Measurements from ENCODE around the gene GNAQ. TPM values are rescaled to one million over a fixed set of nuclear protein-coding genes. Genes with fewer than 3 reads are reported as not detected.

The GNAQ gene
- polyA plus RNA-seq, 1 of the 3 experiments (the other 2 are of a cell fraction): 20.9 TPM

DNA sequence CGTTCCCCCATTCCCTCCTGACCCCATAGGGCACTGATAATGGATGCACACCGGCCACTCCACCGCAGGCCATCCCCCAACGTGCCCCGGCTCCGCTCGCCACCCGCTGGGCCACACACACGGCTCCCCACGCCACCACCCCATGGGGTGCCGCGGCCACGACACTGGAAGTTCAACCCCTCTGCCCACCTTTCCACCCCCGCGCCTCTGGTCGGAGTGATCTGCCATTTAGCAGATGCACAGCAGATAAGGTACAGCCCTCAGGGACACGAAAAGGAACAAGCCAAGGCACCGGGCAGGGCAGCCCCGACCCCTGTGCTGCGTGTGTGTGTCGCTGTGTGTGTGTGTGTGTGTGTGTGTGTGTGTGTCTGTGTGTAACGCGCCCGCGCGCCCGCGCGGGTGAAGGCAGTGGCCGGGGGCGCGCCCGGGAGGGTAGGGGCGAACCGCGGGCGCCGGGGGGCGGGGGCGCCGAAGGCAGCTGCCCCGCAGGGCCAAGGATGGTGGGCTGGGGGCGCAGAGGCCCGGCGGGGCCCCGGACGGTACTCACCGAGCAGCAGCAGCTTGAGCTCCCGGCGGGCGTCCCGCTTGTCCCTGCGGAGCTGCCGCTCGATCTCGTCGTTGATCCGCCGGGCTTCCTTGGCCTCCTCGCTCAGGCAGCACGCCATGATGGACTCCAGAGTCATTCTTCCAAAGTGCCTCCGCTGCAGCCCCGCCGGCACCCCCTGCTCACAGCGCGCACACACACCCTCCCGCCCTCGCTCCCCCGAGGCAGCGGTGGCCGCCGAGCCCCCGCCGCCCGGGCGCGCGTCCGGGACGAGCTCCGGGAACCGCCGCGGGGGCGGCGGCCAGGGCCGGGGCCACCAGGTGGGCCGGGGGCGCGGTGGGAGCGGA, 813 bp downstream of the GNAQ start:
- H3K27ac ChIP-seq (ENCODE audit: low read depth in 2 of 2, low read length in 1 of 2): peak overlapping the region; percentile 63 to 90; a peak in 3 of 4 replicates
- CTCF ChIA-PET: interaction anchor here (0.6 to 1.3 kb wide), 3 partner anchors 27 to 134 kb away, joined by 3 to 5 read pairs (median 3); no protein-coding TSS in a partner anchor
- 0% methylated on average over 20 of the region's 91 CpGs for WGBS (ENCODE audit: low lambda C conversion rate)
- TF ChIP-seq MEF2A (IDR thresholded peaks at IDR 0.05; ENCODE audit: borderline replicate concordance, low read depth) (no peak), FOXJ3 (CRISPR knock-in tag; IDR thresholded peaks at IDR 0.05) (peak; percentile 64; the same call in 1 of the 2 replicates), IRF3 (IDR thresholded peaks at IDR 0.05; ENCODE audit: low read depth, low read length) (no peak), SIN3A (IDR thresholded peaks at IDR 0.05; ENCODE audit: borderline replicate concordance, low read depth, low read length) (no peak), RXRA (IDR thresholded peaks at IDR 0.05; ENCODE audit: borderline replicate concordance, low read depth) (no peak), TCF12 (IDR thresholded peaks at IDR 0.05) (no peak), REST (IDR thresholded peaks at IDR 0.05; ENCODE audit: low read depth, low read length) (no peak), SMC3 (IDR thresholded peaks at IDR 0.05; ENCODE audit: low read depth, low read length) (no peak), CHD2 (IDR thresholded peaks at IDR 0.05; ENCODE audit: low read length, partially characterized antibody) (no peak), FOXM1 (IDR thresholded peaks at IDR 0.05; ENCODE audit: low read depth) (no peak), GATA2 (CRISPR knock-in tag; IDR thresholded peaks at IDR 0.05) (peak; percentile 92), EZH2phosphoT487 (IDR thresholded peaks at IDR 0.05; ENCODE audit: borderline replicate concordance, low read depth) (no peak), NFIC (IDR thresholded peaks at IDR 0.05; ENCODE audit: borderline replicate concordance) (no peak), RAD21 (IDR thresholded peaks at IDR 0.05; ENCODE audit: low read length) (peak; percentile 1; the same call in 1 of the 2 replicates), RCOR1 (IDR thresholded peaks at IDR 0.05; ENCODE audit: low read length) (no peak; the same call in 1 of the 2 replicates)
- TF ChIP-seq, protein P1, sequence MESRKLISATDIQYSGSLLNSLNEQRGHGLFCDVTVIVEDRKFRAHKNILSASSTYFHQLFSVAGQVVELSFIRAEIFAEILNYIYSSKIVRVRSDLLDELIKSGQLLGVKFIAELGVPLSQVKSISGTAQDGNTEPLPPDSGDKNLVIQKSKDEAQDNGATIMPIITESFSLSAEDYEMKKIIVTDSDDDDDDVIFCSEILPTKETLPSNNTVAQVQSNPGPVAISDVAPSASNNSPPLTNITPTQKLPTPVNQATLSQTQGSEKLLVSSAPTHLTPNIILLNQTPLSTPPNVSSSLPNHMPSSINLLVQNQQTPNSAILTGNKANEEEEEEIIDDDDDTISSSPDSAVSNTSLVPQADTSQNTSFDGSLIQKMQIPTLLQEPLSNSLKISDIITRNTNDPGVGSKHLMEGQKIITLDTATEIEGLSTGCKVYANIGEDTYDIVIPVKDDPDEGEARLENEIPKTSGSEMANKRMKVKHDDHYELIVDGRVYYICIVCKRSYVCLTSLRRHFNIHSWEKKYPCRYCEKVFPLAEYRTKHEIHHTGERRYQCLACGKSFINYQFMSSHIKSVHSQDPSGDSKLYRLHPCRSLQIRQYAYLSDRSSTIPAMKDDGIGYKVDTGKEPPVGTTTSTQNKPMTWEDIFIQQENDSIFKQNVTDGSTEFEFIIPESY (IDR thresholded peaks at IDR 0.05; ENCODE audit: borderline replicate concordance, low read depth): no peak
- TF ChIP-seq, protein P2, sequence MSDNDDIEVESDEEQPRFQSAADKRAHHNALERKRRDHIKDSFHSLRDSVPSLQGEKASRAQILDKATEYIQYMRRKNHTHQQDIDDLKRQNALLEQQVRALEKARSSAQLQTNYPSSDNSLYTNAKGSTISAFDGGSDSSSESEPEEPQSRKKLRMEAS (IDR thresholded peaks at IDR 0.05; ENCODE audit: low read depth): no peak
- TF ChIP-seq, protein P3, sequence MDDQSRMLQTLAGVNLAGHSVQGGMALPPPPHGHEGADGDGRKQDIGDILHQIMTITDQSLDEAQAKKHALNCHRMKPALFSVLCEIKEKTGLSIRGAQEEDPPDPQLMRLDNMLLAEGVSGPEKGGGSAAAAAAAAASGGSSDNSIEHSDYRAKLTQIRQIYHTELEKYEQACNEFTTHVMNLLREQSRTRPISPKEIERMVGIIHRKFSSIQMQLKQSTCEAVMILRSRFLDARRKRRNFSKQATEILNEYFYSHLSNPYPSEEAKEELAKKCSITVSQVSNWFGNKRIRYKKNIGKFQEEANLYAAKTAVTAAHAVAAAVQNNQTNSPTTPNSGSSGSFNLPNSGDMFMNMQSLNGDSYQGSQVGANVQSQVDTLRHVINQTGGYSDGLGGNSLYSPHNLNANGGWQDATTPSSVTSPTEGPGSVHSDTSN (IDR thresholded peaks at IDR 0.05): no peak
- DNase-seq: peak; percentile 80
- H3K4me1 ChIP-seq (ENCODE audit: control insufficient read depth in 1 of 2, insufficient read depth in 2 of 2, low read depth in 1 of 2, low read length in 1 of 2): peaks cover 18 to 22% of the 10 kb centered on the region in 2 experiments
- H3K79me2 ChIP-seq (ENCODE audit: insufficient read depth): peaks cover 61% of the 10 kb centered on the region
- peaks cover 43% of the 10 kb centered on the region for H4K20me1 ChIP-seq (ENCODE audit: insufficient read depth)
- H3K9me2 ChIP-seq: no peaks in the 10 kb centered on the region
- no peaks in the 10 kb centered on the region for H3K27me3 ChIP-seq (ENCODE audit: insufficient read depth)
- H2AFZ ChIP-seq (ENCODE audit: low read depth): no peak overlapping the region
- peak overlapping the region; percentile 84 to 85 for H3K4me3 ChIP-seq (ENCODE audit: low read depth in 2 of 2, low read length in 1 of 2)
- H3F3A ChIP-seq (replicated peaks; ENCODE audit: insufficient read depth): peaks cover 15% of the 10 kb centered on the region
- H3K36me3 ChIP-seq (replicated peaks in 1 of 2; ENCODE audit: control insufficient read depth in 1 of 2, insufficient read depth in 2 of 2, low read length in 1 of 2): no peaks in the 10 kb centered on the region
- no peaks in the 10 kb centered on the region for H3K9me3 ChIP-seq
- POLR2A ChIA-PET: interaction anchor here (0.7 to 1.2 kb wide), 3 partner anchors 9 to 107 kb away, joined by 3 to 4 read pairs (median 3); no protein-coding TSS in a partner anchor
- peak overlapping the region; percentile 94 for H3K4me2 ChIP-seq
- H3K9ac ChIP-seq: peak overlapping the region; percentile 81

Measured in SK-N-SH (cell line).